HPDE6-E6E7 (cell line): ENCODE measurements around the gene DCAF5.

Source experiments
- DNase-seq: peaks from one replicate; pipeline ENCODE4 v3.0.0; 2011; ENCODE audit warnings: missing footprints; ENCODE audit errors: extremely low spot score

DCAF5 gene

GRCh38 chr14:69141550-69141949, 11.4 kb downstream of the DCAF5 start:
- no peak for DNase-seq

GRCh38 chr14:69139743-69140142, 13.2 kb downstream of the DCAF5 start:
- no peak for DNase-seq

- DNase-seq: no peak
Observed at GRCh38 chr14:69137843-69138535, 14.9 kb downstream of the DCAF5 start.

- no peak for DNase-seq
Observed at GRCh38 chr14:69137416-69137815, 15.5 kb downstream of the DCAF5 start.

GRCh38 chr14:69135133-69135532, 17.8 kb downstream of the DCAF5 start:
- no peak for DNase-seq

- no peak for DNase-seq
Observed at GRCh38 chr14:69133206-69134125, 19.5 kb downstream of the DCAF5 start.

GRCh38 chr14:69132513-69133181, 20.3 kb downstream of the DCAF5 start:
- DNase-seq: no peak

GRCh38 chr14:69131176-69131575, 21.7 kb downstream of the DCAF5 start:
- DNase-seq: no peak

GRCh38 chr14:69129264-69129880, 23.5 kb downstream of the DCAF5 start:
- DNase-seq: peak; percentile 78

GRCh38 chr14:69118305-69118704, 34.6 kb downstream of the DCAF5 start:
- no peak for DNase-seq

- no peak for DNase-seq
Observed at GRCh38 chr14:69117020-69117767, 35.7 kb downstream of the DCAF5 start.

GRCh38 chr14:69115407-69116185, 37.3 kb downstream of the DCAF5 start:
- no peak for DNase-seq

- DNase-seq: no peak
Observed at GRCh38 chr14:69114763-69115162, 38.2 kb downstream of the DCAF5 start.

GRCh38 chr14:69108358-69108757, 44.6 kb downstream of the DCAF5 start:
- no peak for DNase-seq

GRCh38 chr14:69107407-69108003, 45.4 kb downstream of the DCAF5 start:
- peak; percentile 66 for DNase-seq

GRCh38 chr14:69106451-69106850, 46.5 kb downstream of the DCAF5 start:
- no peak for DNase-seq

GRCh38 chr14:69105326-69105725, 47.6 kb downstream of the DCAF5 start:
- peak; percentile 25 for DNase-seq

- DNase-seq: peak; percentile 36
Observed at GRCh38 chr14:69101331-69101826, 51.5 kb downstream of the DCAF5 start.

GRCh38 chr14:69097974-69098373, 54.9 kb downstream of the DCAF5 start:
- DNase-seq: no peak
